ENCODE measurements around the gene RAMP2. TPM values are rescaled to one million over a fixed set of nuclear protein-coding genes. Genes with fewer than 3 reads are reported as not detected.
"Not testable (repeated sequence)": the region's sequence is repeated elsewhere in the genome, so short reads cannot be mapped to it uniquely, and the experiment has no call there.

Gene RAMP2
- polyA plus RNA-seq, 1 donor (not counting 4 experiments of a cell fraction or from before 2014, with no cell fraction given): not detected

- no peaks in the 10 kb centered on the region for H3K36me3 ChIP-seq (ENCODE audit: control insufficient read depth in 2 of 2, extremely low read depth in 1 of 2, insufficient read depth in 2 of 2, low read length in 2 of 2)
- H3K27me3 ChIP-seq (ENCODE audit: control insufficient read depth, extremely low read depth, insufficient read depth, low read length): no peaks in the 10 kb centered on the region
- H3K4me2 ChIP-seq (ENCODE audit: control insufficient read depth, extremely low read depth, insufficient read depth, low read depth, low read length): no peak overlapping the region
- no peak overlapping the region for H3K27ac ChIP-seq (ENCODE audit: control insufficient read depth, insufficient read depth, low read length)
- no peaks in the 10 kb centered on the region for H4K20me1 ChIP-seq (ENCODE audit: control insufficient read depth, extremely low read depth, insufficient read depth, low read length)
- no peak overlapping the region for H3K4me3 ChIP-seq (ENCODE audit: control insufficient read depth in 2 of 3, extremely low read depth in 1 of 3, insufficient read depth in 2 of 3, low read depth in 1 of 3, low read length in 3 of 3)
- no peaks in the 10 kb centered on the region for H3K4me1 ChIP-seq (ENCODE audit: control insufficient read depth, extremely low read depth, insufficient read depth, low read length)
- no peak overlapping the region for H2AFZ ChIP-seq (ENCODE audit: control insufficient read depth, low read length)
- no peaks in the 10 kb centered on the region for H3K9me1 ChIP-seq (ENCODE audit: control insufficient read depth, extremely low read depth, insufficient read depth, low read length)
- DNase-seq (ENCODE audit: low read depth, low spot score): no peak
- FAIRE-seq: no peak
- dilution Hi-C loops (cut with MboI; ENCODE audit: extremely low pct_ligation_motif_present, low sequenced_read_pairs): no loop called here
- no peak overlapping the region for H3K9ac ChIP-seq (ENCODE audit: control insufficient read depth, extremely low read depth, insufficient read depth, low read length)
- H3K9me3 ChIP-seq (ENCODE audit: control insufficient read depth, low read depth, low read length): no peaks in the 10 kb centered on the region
- TF ChIP-seq EZH2 (IDR thresholded peaks at IDR 0.05; ENCODE audit: low read length): no peak
- TF ChIP-seq CTCF (optimal IDR thresholded peaks at IDR 0.05 in 1 of 3, IDR thresholded peaks at IDR 0.05 in 1 of 3, conservative IDR thresholded peaks at IDR 0.05 in 1 of 3; ENCODE audit: extremely low read depth in 1 of 3, insufficient read depth in 2 of 3, low read length in 3 of 3): no peak
- H3K79me2 ChIP-seq (ENCODE audit: control insufficient read depth, insufficient read depth, low read length): no peaks in the 10 kb centered on the region
These were observed 6.5 kb downstream of the RAMP2 start for GRCh38 chr17:42767512-42767911.

- H3K9me3 ChIP-seq (ENCODE audit: control insufficient read depth, low read depth, low read length); FAIRE-seq; H3K4me3 ChIP-seq (ENCODE audit: control insufficient read depth in 2 of 3, extremely low read depth in 1 of 3, insufficient read depth in 2 of 3, low read depth in 1 of 3, low read length in 3 of 3); H3K4me1 ChIP-seq (ENCODE audit: control insufficient read depth, extremely low read depth, insufficient read depth, low read length); H3K4me2 ChIP-seq (ENCODE audit: control insufficient read depth, extremely low read depth, insufficient read depth, low read depth, low read length); H4K20me1 ChIP-seq (ENCODE audit: control insufficient read depth, extremely low read depth, insufficient read depth, low read length); H3K27me3 ChIP-seq (ENCODE audit: control insufficient read depth, extremely low read depth, insufficient read depth, low read length); DNase-seq (ENCODE audit: low read depth, low spot score); H3K9ac ChIP-seq (ENCODE audit: control insufficient read depth, extremely low read depth, insufficient read depth, low read length); H3K36me3 ChIP-seq (ENCODE audit: control insufficient read depth in 2 of 2, extremely low read depth in 1 of 2, insufficient read depth in 2 of 2, low read length in 2 of 2); H3K27ac ChIP-seq (ENCODE audit: control insufficient read depth, insufficient read depth, low read length); H3K79me2 ChIP-seq (ENCODE audit: control insufficient read depth, insufficient read depth, low read length); H3K9me1 ChIP-seq (ENCODE audit: control insufficient read depth, extremely low read depth, insufficient read depth, low read length); dilution Hi-C loops (cut with MboI; ENCODE audit: extremely low pct_ligation_motif_present, low sequenced_read_pairs); H2AFZ ChIP-seq (ENCODE audit: control insufficient read depth, low read length): not testable (repeated sequence)
These were observed 7.0 kb downstream of the RAMP2 start for GRCh38 chr17:42768006-42768405.

- not testable (repeated sequence) for H3K9me1 ChIP-seq (ENCODE audit: control insufficient read depth, extremely low read depth, insufficient read depth, low read length); FAIRE-seq
These were observed 8.9 kb downstream of the RAMP2 start for GRCh38 chr17:42769964-42770363.

More at GRCh38 chr17:42769964-42770363, 8.9 kb downstream of the RAMP2 start:
- H3K9me3 ChIP-seq (ENCODE audit: control insufficient read depth, low read depth, low read length); dilution Hi-C loops (cut with MboI; ENCODE audit: extremely low pct_ligation_motif_present, low sequenced_read_pairs); DNase-seq (ENCODE audit: low read depth, low spot score); H3K27ac ChIP-seq (ENCODE audit: control insufficient read depth, insufficient read depth, low read length); H3K79me2 ChIP-seq (ENCODE audit: control insufficient read depth, insufficient read depth, low read length); H3K9ac ChIP-seq (ENCODE audit: control insufficient read depth, extremely low read depth, insufficient read depth, low read length); H3K4me1 ChIP-seq (ENCODE audit: control insufficient read depth, extremely low read depth, insufficient read depth, low read length); H3K4me2 ChIP-seq (ENCODE audit: control insufficient read depth, extremely low read depth, insufficient read depth, low read depth, low read length); H3K4me3 ChIP-seq (ENCODE audit: control insufficient read depth in 2 of 3, extremely low read depth in 1 of 3, insufficient read depth in 2 of 3, low read depth in 1 of 3, low read length in 3 of 3); H2AFZ ChIP-seq (ENCODE audit: control insufficient read depth, low read length); H4K20me1 ChIP-seq (ENCODE audit: control insufficient read depth, extremely low read depth, insufficient read depth, low read length); H3K36me3 ChIP-seq (ENCODE audit: control insufficient read depth in 2 of 2, extremely low read depth in 1 of 2, insufficient read depth in 2 of 2, low read length in 2 of 2); H3K27me3 ChIP-seq (ENCODE audit: control insufficient read depth, extremely low read depth, insufficient read depth, low read length): not testable (repeated sequence)
